LHCN-M2 (cell line): ENCODE data around the gene ASTN2. TPM values are rescaled to one million over a fixed set of nuclear protein-coding genes. Genes with fewer than 3 reads are reported as not detected.

Experiments used
- DNase-seq: peaks from one replicate; pipeline ENCODE4 v3.0.0-alpha.2; 2012; ENCODE audit warnings: low read depth
- total RNA-seq: library from RNA; depleted of rRNA; stranded (reverse); fragments of >200 nt; gene quantifications from 2 replicates; pipeline ENCODE4 v1.2.3, GENCODE V29; 2014

ASTN2 gene
- total RNA-seq, 1 experiment from 2014 or later = 11.8 TPM

- peak; percentile 76 for DNase-seq
These were observed 871.0 kb downstream of the ASTN2 start for GRCh38 chr9:116543731-116544400.

- no peak for DNase-seq
These were observed 873.5 kb downstream of the ASTN2 start for GRCh38 chr9:116541402-116541801.

GRCh38 chr9:116539549-116539948, 875.3 kb downstream of the ASTN2 start:
- no peak for DNase-seq

DNA sequence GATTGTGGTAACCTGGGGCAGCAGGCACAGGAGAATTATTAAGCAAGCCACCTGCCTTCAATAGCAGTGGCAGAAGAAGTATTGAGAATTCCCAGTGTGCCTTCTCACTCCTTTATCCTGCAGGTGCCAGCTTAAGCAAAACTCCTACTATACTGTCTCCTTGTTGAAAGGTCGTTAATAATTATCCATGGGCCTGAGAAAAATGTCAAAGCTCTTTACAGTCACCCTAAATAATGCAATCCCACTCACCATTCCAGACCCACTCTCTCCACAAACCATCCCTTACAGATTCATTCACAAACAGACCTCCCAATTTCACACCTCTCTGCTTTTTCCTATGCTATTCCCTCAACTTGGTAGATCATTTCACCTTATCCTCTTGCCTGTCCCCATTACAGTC, 889.2 kb downstream of the ASTN2 start:
- no peak for DNase-seq

DNA sequence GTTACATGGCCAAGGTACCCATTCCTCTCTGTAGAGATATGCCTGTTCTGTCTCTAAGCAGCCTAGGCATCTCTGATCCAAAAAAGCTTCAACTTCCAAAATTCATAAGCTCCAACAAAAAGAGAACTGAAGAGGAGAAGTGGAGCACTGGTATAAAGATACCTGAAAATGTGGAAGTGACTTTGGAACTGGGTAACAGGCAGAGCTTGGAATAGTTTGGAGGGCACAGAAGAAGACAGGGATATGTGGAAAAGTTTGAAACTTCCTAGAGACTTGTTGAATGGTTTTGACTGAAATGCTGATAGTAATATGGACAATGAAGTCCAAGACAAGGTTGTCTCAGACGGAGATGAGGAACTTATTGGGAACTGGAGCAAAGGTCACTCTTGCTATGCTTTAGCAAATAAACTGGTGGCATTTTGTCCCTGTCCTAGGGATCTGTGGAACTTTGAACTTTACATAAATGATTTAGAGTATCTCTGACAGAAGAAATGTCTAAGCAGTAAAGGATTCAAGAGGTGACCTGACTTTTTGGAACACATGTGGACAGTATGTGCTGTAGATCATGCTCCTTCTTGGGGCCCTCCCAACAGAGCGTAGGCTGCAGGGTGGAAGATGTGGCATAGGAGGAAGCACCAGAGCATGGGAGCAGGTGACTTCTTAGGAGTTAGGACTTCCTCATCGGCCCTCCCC, 889.9 kb downstream of the ASTN2 start:
- DNase-seq = no peak

- DNase-seq = no peak
These were observed 894.6 kb downstream of the ASTN2 start for GRCh38 chr9:116520218-116520617.

- no peak for DNase-seq
These were observed 898.4 kb downstream of the ASTN2 start for GRCh38 chr9:116516456-116516855.

- DNase-seq = no peak
These were observed 899.3 kb downstream of the ASTN2 start for GRCh38 chr9:116515541-116515940.

DNA sequence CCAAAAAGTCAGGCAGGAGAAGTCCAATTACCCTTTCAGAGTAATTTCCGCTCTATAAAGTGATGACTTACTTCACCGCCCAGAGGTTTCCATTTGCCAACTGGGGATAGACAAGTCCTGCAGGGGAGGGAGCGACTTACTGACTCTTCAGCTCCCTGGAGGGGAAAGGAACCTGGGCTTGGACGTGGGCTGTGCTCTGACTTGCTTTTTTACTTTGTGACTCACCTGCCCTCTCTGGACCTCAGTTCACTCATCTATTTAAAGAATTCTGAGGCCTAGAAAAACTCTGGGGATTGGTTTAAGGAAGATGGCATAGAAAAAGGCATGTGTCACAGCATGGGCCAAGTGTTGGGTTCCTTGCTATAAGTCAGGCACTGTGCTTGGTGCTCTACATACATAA, 908.2 kb downstream of the ASTN2 start:
- no peak for DNase-seq

DNA sequence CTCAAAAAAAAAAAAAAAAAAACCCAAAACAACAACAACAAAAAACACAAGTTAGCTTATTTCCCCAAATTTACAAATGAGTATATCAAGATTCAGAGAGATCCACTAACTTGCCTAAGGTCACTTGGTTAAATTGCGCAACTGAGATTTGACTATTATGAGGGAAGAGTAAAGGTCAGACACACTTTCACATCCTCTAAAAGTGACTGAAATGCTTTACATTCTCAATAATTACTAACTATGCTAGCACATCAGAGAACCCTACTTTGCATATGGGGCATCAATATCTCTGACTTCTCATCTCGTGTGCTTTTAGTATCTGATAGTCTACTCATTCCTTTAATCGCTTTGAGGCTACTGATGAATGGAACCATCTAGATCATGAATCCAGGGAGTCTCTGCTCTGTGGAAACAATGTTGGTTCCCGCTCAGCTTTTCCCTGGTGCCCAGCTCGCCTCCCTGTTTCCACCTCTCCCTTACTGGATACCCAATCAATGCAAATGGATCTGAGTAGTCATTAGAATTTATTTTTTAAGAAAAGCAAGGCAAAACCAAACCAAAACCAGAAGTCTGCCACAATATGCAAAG, 909.9 kb downstream of the ASTN2 start:
- no peak for DNase-seq

GRCh38 chr9:116504081-116504480, 910.8 kb downstream of the ASTN2 start:
- no peak for DNase-seq

DNA sequence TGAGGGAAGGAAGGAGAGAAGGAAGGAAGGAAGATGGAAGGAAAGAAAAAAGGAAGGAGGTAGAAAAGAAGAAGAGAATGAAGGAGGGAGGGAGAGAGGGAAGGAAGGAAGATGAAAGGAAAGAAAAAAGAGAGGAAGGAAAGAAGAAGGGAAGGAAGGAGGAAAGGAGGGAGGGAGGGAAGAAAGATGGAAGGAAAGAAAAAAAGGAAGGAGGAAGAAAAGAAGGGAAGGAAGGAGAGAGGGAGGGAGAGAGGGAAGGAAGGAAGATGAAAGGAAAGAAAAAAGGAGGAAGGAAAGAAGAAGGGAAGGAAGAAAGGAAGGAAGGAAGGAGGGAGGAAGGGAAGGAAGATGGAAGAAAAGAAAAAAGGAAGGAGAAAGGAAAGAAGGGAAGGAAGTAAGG, 912.1 kb downstream of the ASTN2 start:
- no peak for DNase-seq

- DNase-seq = peak; percentile 43
These were observed 913.0 kb downstream of the ASTN2 start for GRCh38 chr9:116501871-116502270.

GRCh38 chr9:116499986-116500871, 914.6 kb downstream of the ASTN2 start:
- DNase-seq = peak; percentile 79

- no peak for DNase-seq
These were observed 915.4 kb downstream of the ASTN2 start for GRCh38 chr9:116499434-116499833.

- DNase-seq = no peak
These were observed 917.6 kb downstream of the ASTN2 start for GRCh38 chr9:116497095-116497890.

DNA sequence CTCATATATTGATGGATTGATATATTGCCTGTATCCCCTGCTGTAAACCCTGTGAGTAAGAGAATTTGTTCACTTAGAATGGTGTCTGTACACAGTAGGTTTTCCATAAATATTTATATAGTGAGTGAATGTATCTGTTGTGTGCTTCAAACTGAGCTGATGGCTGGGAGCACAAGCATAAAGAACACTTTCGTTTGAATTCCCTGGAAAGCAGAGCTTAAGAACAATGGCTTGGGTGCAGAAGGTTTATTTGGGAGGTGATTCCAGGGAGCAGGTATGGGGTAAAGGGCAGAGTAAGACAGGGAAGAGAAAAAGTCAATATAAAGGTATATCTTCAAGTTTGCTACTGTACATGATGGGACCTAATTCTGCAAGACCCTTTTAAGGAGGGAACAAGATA, 918.7 kb downstream of the ASTN2 start:
- no peak for DNase-seq

DNA sequence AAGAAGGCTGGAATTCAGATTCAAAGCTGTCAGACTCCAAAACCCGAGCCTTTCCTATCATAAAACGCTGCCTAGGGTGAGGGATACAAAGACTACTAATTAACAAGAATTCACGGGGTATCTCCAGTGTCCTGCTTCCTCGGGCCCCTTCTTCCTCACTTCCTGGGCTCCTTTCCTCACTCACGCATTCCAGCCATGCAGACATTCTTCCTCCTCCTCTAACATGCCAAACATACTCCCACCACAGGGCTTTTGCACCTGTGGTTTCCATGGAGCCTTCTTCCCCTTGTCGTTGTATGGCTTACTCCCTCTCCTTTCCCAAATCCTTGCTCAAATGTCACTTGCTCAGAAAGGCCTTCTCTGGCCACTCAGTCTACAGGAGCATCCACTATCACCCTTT, 919.1 kb downstream of the ASTN2 start:
- no peak for DNase-seq

DNA sequence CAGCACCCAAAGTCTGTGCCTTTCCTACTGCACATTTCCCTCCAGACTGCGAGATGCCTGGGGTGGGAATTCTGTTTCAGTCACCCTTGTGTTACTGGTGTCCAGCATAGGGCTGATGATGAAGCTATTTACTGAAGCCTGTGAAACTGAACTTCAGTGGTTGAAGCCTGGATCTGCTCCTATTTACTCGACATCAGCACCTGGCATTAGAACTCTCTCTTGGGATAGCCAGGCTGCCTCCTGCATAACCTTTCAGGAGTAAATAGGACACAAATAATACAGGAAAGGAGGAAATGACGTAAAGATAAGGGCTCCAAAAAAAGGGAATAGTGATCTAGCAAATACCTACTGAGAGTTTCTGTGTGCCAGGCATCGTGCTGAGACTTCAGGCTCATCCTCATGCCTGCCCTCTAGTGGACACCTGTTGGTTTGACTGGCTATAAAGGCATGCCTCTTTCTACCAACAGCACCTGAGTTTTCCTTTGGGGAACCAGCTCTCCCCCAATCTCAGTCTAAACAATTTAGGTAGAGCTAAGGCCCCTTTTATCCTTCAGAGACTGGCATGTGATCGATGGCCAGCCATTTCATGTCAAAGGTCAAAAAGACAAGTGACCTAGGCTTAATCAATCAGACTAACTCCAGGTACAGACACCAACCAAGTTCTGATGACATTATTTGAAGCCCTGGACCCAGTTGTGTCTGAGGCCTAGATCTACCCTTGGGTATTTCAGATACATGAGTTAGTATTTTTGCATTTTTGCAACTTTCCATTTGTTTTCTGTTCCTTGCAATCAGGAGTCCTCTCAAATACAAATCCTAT, 919.8 kb downstream of the ASTN2 start:
- no peak for DNase-seq

DNA sequence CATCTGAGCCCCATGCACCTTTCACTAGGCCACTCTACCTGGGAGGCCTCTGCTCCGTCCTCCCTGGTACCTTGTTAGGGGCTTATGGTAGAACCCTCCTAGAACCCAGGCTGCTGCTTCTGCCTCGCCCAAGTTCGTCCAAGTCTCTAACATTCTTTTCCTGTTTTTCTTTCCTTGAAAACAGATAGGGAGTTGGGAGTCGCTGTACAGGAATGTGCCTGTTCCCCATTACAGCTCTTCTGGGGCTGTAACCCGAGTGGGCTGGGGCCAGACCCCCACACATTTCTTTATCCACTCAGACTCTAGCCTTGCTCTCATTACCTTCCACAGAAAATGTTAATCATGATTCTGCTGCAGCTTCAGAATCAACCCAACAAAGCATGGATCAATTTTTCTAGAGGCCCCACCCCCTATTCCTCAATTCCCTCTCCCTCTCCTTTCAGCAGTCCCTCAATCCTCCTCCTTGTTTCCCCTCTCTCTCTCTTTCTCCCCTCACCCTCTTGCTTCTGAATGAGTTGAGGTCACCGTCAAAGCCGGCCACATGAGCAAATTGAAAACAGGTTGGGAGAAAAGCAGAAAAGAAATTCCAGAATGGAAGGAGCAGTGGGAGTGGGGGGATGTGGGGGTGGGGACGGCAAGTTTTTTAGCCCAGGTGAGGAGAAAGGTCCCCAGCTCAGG, 921.5 kb downstream of the ASTN2 start:
- DNase-seq = peak; percentile 27
